SK-N-SH (cell line): Measurements from ENCODE around the gene SSR1. TPM values are rescaled to one million over a fixed set of nuclear protein-coding genes. Genes with fewer than 3 reads are reported as not detected.

Experiments
- CTCF ChIA-PET: fragments of 300-600, 350-600 bp; formaldehyde crosslinking; extraction: SDS; loops from one replicate; lab custom pipeline; 2021; lab: Yijun Ruan, JAX
- POLR2A ChIA-PET: fragments of 350-600 bp; sonication (Branson Sonifier 250); formaldehyde crosslinking; extraction: SDS; loops from one replicate; lab custom pipeline; 2020; ENCODE audit warnings: antibody characterized with exemption, inconsistent platforms; lab: Yijun Ruan, JAX
- DNase-seq: peaks from one replicate; pipeline ENCODE4 v3.0.0; 2012
- H2AFZ ChIP-seq: fragments of 200-600 bp; sonication (generic); 2 replicates; pipeline ENCODE4 v1.8.1; 2016; ENCODE audit warnings: antibody characterized with exemption, mild to moderate bottlenecking, low read depth
- H3F3A ChIP-seq: fragments of 200-600 bp; sonication (generic); replicated peaks from 2 replicates; pipeline ENCODE3; 2016; ENCODE audit warnings: antibody characterized with exemption, mild to moderate bottlenecking; ENCODE audit not compliant: insufficient read depth
- H3K27ac ChIP-seq, 2 experiments: fragments of 200-500 bp in 1 of 2; fragments of 200-600 bp in 1 of 2; sonication (Bioruptor generic) in 1 of 2; sonication (generic), shearing (Covaris generic) in 1 of 2; 2 replicates each; pipeline versions ENCODE4 v1.5.1 to v1.6.1; 2014 to 2016; ENCODE audit warnings: low read depth in 2 of 2, inconsistent platforms in 1 of 2, low read length in 1 of 2, mild to moderate bottlenecking in 1 of 2, mixed read lengths in 1 of 2
- H3K27me3 ChIP-seq: fragments of 200-600 bp; sonication (generic), shearing (Covaris generic); 2 replicates; pipeline ENCODE4 v1.6.1; 2016; ENCODE audit warnings: mixed run types; ENCODE audit not compliant: insufficient read depth
- H3K36me3 ChIP-seq, 2 experiments: fragments of 200-500 bp in 1 of 2; fragments of 200-600 bp in 1 of 2; sonication (Bioruptor generic) in 1 of 2; sonication (generic) in 1 of 2; replicated peaks in 1 of 2; 2 replicates each; pipeline versions ENCODE3 to v1.5.1; 2014 to 2016; ENCODE audit warnings: low read length in 1 of 2, mild to moderate bottlenecking in 1 of 2; ENCODE audit not compliant: insufficient read depth in 2 of 2, control insufficient read depth in 1 of 2
- H3K4me1 ChIP-seq, 2 experiments: fragments of 200-500 bp in 1 of 2; fragments of 200-600 bp in 1 of 2; sonication (Bioruptor generic) in 1 of 2; sonication (generic), shearing (Covaris generic) in 1 of 2; 2 replicates each; pipeline versions ENCODE4 v1.5.1 to v1.6.1; 2014 to 2016; ENCODE audit warnings: low read depth in 1 of 2, low read length in 1 of 2, mixed run types in 1 of 2; ENCODE audit not compliant: insufficient read depth in 2 of 2, control insufficient read depth in 1 of 2
- H3K4me2 ChIP-seq: fragments of 200-600 bp; sonication (generic), shearing (Covaris generic); 2 replicates; pipeline ENCODE4 v1.6.1; 2017; ENCODE audit warnings: mixed run types
- H3K4me3 ChIP-seq, 2 experiments: fragments of 200-500 bp in 1 of 2; fragments of 200-600 bp in 1 of 2; sonication (Bioruptor generic) in 1 of 2; sonication (generic), shearing (Covaris generic) in 1 of 2; 2 replicates each; pipeline versions ENCODE4 v1.5.1 to v1.8.1; 2014 to 2016; ENCODE audit warnings: low read depth in 2 of 2, inconsistent platforms in 1 of 2, low read length in 1 of 2, mild to moderate bottlenecking in 1 of 2, mixed read lengths in 1 of 2, moderate library complexity in 1 of 2
- H3K79me2 ChIP-seq: fragments of 200-600 bp; sonication (generic); 2 replicates; pipeline ENCODE4 v1.8.1; 2017; ENCODE audit warnings: mild to moderate bottlenecking; ENCODE audit not compliant: insufficient read depth
- H3K9ac ChIP-seq: fragments of 200-600 bp; sonication (generic); 2 replicates; pipeline ENCODE4 v1.6.1; 2017; ENCODE audit warnings: mixed run types
- H3K9me2 ChIP-seq: fragments of 200-600 bp; sonication (generic); 2 replicates; pipeline ENCODE4 v1.6.1; 2017; ENCODE audit warnings: mixed run types
- H3K9me3 ChIP-seq: fragments of 200-600 bp; sonication (generic); 2 replicates; pipeline ENCODE4 v1.6.1; 2017; ENCODE audit warnings: mixed run types, mild to moderate bottlenecking, moderate library complexity
- H4K20me1 ChIP-seq: fragments of 200-600 bp; sonication (generic); 2 replicates; pipeline ENCODE4 v1.6.1; 2017; ENCODE audit warnings: mild to moderate bottlenecking, mixed run types; ENCODE audit not compliant: insufficient read depth
- CHD2 ChIP-seq: fragments of 150-350 bp; IDR thresholded peaks from 2 replicates; pipeline ENCODE4 v1.6.1; 2018; ENCODE audit warnings: low read length; ENCODE audit not compliant: partially characterized antibody
- CTCF ChIP-seq: fragments of 200-600 bp; sonication (generic); IDR thresholded peaks from 2 replicates; pipeline ENCODE4 v1.6.1; 2017; ENCODE audit warnings: antibody characterized with exemption, mild to moderate bottlenecking, moderate library complexity
- FOXJ3 ChIP-seq: sonication (generic); formaldehyde crosslinking; IDR thresholded peaks from 2 replicates; pipeline ENCODE4 v1.5.1; 2020; ENCODE audit warnings: mild to moderate bottlenecking, missing genetic modification reagents
- FOXM1 ChIP-seq: IDR thresholded peaks from 2 replicates; pipeline ENCODE4 v1.4.0; 2012; ENCODE audit warnings: low read depth, mild to moderate bottlenecking
- GATA2 ChIP-seq: sonication (generic); formaldehyde crosslinking; IDR thresholded peaks from 2 replicates; pipeline ENCODE4 v1.5.0; 2020; ENCODE audit warnings: mild to moderate bottlenecking, missing genetic modification reagents
- IRF3 ChIP-seq: fragments of 150-350 bp; IDR thresholded peaks from 2 replicates; pipeline ENCODE4 v1.6.1; 2016; ENCODE audit warnings: mild to moderate bottlenecking, low read depth, low read length
- MEF2A ChIP-seq: IDR thresholded peaks from 2 replicates; pipeline ENCODE4 v1.4.0; 2012; ENCODE audit warnings: low read depth, borderline replicate concordance
- NFIC ChIP-seq: IDR thresholded peaks from 2 replicates; pipeline ENCODE4 v1.4.0; 2012; ENCODE audit warnings: borderline replicate concordance
- POLR2AphosphoS5 ChIP-seq: IDR thresholded peaks from 2 replicates; pipeline ENCODE4 v1.6.1; 2012; ENCODE audit warnings: low read depth, low read length
- RAD21 ChIP-seq: IDR thresholded peaks from 2 replicates; pipeline ENCODE4 v1.6.1; 2012; ENCODE audit warnings: mild to moderate bottlenecking, low read length
- RCOR1 ChIP-seq: fragments of 150-350 bp; IDR thresholded peaks from 2 replicates; pipeline ENCODE4 v1.6.1; 2017; ENCODE audit warnings: antibody characterized with exemption, low read length
- RFX5 ChIP-seq: IDR thresholded peaks from 2 replicates; pipeline ENCODE4 v1.6.1; 2012; ENCODE audit warnings: mild to moderate bottlenecking, improper control_type of control experiment, low read length
- RXRA ChIP-seq: IDR thresholded peaks from 2 replicates; pipeline ENCODE4 v1.4.0; 2012; ENCODE audit warnings: low read depth, mild to moderate bottlenecking, borderline replicate concordance
- SIN3A ChIP-seq: IDR thresholded peaks from 2 replicates; pipeline ENCODE4 v1.6.1; 2012; ENCODE audit warnings: low read depth, mild to moderate bottlenecking, low read length, moderate library complexity, borderline replicate concordance
- SMC3 ChIP-seq: IDR thresholded peaks from 2 replicates; pipeline ENCODE4 v1.6.1; 2012; ENCODE audit warnings: low read depth, low read length, improper control_type of control experiment
- TAF1 ChIP-seq: IDR thresholded peaks from 2 replicates; pipeline ENCODE4 v1.6.1; 2012; ENCODE audit warnings: low read depth, mild to moderate bottlenecking, low read length, moderate library complexity, borderline replicate concordance
- USF1 ChIP-seq: IDR thresholded peaks from 2 replicates; pipeline ENCODE4 v1.4.0; 2012; ENCODE audit warnings: low read depth, borderline replicate concordance
- YY1 ChIP-seq: IDR thresholded peaks from 2 replicates; pipeline ENCODE4 v1.4.0; 2012; ENCODE audit warnings: low read depth, mild to moderate bottlenecking
- WGBS: methylation state at CpG from one replicate; pipeline ENCODE4 v1.1.6; 2017; ENCODE audit warnings: low lambda C conversion rate; 5-methylcytosine and 5-hydroxymethylcytosine counted together
- polyA plus RNA-seq, 3 experiments: library from polyadenylated mRNA; depleted of rRNA; stranded (reverse); fragments of >200 nt; gene quantifications; 2 replicates each; pipeline ENCODE4 v1.2.3, GENCODE V29; 2012
- TF ChIP-seq, protein P1 (sequence below): IDR thresholded peaks from 2 replicates; pipeline ENCODE4 v1.6.1; 2012; ENCODE audit warnings: mild to moderate bottlenecking, low read depth, low read length, moderate library complexity
- TF ChIP-seq, protein P2 (sequence below): IDR thresholded peaks from 2 replicates; pipeline ENCODE4 v1.4.0; 2012; ENCODE audit warnings: low read depth, borderline replicate concordance

Gene SSR1
- polyA plus RNA-seq, 1 of the 3 experiments (the other 2 are of a cell fraction): 50.7 TPM

GRCh38 chr6:7331452-7331851 is 18.5 kb upstream of the SSR1 start:
- no peaks in the 10 kb centered on the region for H3K4me1 ChIP-seq
- H3K9ac ChIP-seq: no peak overlapping the region
- H4K20me1 ChIP-seq: no peaks in the 10 kb centered on the region
- CTCF ChIA-PET: interaction anchor here (0.8 to 1.0 kb wide), 2 partner anchors 14 to 56 kb away, joined by 3 to 6 read pairs; no protein-coding TSS in a partner anchor
- no peak overlapping the region for H3K4me3 ChIP-seq
- no peaks in the 10 kb centered on the region for H3K9me3 ChIP-seq
- H3K36me3 ChIP-seq: no peaks in the 10 kb centered on the region
- H3K9me2 ChIP-seq: no peaks in the 10 kb centered on the region
- no peak for DNase-seq
- no peak overlapping the region for H3K4me2 ChIP-seq
- no peak overlapping the region for H3K27ac ChIP-seq
- TF ChIP-seq NFIC (no peak), MEF2A (no peak), RAD21 (no peak), SIN3A (no peak), USF1 (no peak), FOXJ3 (CRISPR knock-in tag) (no peak), SMC3 (no peak)
- TF ChIP-seq, all 33 proteins: peak for 0
- Histone ChIP-seq H2AFZ (no peak overlapping the region), H3K79me2 (no peaks in the 10 kb centered on the region), H3F3A (no peaks in the 10 kb centered on the region), H3K27me3 (no peaks in the 10 kb centered on the region)
- WGBS: 77% methylated on average over 7 of the region's 7 CpGs
- POLR2A ChIA-PET: no interaction called here

DNA sequence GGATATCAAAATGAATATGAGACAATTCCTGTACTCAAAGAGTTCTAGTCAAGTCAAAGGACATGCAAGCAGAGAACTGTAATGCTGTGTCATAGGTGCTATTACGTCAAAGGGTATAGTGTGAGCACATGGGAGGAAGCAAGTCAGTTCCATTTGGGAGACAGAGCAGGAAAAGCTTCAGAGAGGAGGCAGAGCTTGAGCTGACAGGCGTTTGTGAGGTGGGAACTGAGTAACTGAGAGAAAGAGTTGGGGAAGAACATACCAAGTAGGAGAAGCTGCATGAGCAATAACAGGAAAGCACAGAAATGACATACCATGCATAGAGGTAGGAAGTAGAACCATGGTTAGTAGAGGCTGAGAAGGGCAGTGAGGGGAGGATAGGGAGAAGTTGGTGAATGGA is 15.2 kb upstream of the SSR1 start:
- Histone ChIP-seq H3K9me3 (no peaks in the 10 kb centered on the region), H3F3A (no peaks in the 10 kb centered on the region), H3K9me2 (no peaks in the 10 kb centered on the region), H4K20me1 (no peaks in the 10 kb centered on the region), H3K4me2 (no peak overlapping the region), H3K4me1 (no peaks in the 10 kb centered on the region), H3K36me3 (no peaks in the 10 kb centered on the region), H3K9ac (no peak overlapping the region), H3K4me3 (no peak overlapping the region), H3K27ac (no peak overlapping the region), H3K79me2 (no peaks in the 10 kb centered on the region), H2AFZ (no peak overlapping the region), H3K27me3 (no peaks in the 10 kb centered on the region)
- 26% methylated on average over 2 of the region's 2 CpGs for WGBS
- CTCF ChIA-PET: interaction anchor here (0.6 kb wide), 1 partner anchor 53 kb away, joined by 3 read pairs; no protein-coding TSS in a partner anchor
- POLR2A ChIA-PET: no interaction called here
- DNase-seq: no peak
- TF ChIP-seq TAF1: no peak
- no peak for TF ChIP-seq FOXM1
- TF ChIP-seq, protein P1, sequence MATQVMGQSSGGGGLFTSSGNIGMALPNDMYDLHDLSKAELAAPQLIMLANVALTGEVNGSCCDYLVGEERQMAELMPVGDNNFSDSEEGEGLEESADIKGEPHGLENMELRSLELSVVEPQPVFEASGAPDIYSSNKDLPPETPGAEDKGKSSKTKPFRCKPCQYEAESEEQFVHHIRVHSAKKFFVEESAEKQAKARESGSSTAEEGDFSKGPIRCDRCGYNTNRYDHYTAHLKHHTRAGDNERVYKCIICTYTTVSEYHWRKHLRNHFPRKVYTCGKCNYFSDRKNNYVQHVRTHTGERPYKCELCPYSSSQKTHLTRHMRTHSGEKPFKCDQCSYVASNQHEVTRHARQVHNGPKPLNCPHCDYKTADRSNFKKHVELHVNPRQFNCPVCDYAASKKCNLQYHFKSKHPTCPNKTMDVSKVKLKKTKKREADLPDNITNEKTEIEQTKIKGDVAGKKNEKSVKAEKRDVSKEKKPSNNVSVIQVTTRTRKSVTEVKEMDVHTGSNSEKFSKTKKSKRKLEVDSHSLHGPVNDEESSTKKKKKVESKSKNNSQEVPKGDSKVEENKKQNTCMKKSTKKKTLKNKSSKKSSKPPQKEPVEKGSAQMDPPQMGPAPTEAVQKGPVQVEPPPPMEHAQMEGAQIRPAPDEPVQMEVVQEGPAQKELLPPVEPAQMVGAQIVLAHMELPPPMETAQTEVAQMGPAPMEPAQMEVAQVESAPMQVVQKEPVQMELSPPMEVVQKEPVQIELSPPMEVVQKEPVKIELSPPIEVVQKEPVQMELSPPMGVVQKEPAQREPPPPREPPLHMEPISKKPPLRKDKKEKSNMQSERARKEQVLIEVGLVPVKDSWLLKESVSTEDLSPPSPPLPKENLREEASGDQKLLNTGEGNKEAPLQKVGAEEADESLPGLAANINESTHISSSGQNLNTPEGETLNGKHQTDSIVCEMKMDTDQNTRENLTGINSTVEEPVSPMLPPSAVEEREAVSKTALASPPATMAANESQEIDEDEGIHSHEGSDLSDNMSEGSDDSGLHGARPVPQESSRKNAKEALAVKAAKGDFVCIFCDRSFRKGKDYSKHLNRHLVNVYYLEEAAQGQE: no peak
- TF ChIP-seq GATA2: no peak
- TF ChIP-seq POLR2AphosphoS5: no peak
- TF ChIP-seq RAD21: no peak
- no peak for TF ChIP-seq CHD2
- TF ChIP-seq RCOR1: no peak
- no peak for TF ChIP-seq IRF3
- no peak for TF ChIP-seq RXRA
- TF ChIP-seq, protein P2, sequence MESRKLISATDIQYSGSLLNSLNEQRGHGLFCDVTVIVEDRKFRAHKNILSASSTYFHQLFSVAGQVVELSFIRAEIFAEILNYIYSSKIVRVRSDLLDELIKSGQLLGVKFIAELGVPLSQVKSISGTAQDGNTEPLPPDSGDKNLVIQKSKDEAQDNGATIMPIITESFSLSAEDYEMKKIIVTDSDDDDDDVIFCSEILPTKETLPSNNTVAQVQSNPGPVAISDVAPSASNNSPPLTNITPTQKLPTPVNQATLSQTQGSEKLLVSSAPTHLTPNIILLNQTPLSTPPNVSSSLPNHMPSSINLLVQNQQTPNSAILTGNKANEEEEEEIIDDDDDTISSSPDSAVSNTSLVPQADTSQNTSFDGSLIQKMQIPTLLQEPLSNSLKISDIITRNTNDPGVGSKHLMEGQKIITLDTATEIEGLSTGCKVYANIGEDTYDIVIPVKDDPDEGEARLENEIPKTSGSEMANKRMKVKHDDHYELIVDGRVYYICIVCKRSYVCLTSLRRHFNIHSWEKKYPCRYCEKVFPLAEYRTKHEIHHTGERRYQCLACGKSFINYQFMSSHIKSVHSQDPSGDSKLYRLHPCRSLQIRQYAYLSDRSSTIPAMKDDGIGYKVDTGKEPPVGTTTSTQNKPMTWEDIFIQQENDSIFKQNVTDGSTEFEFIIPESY: no peak
- TF ChIP-seq RFX5: no peak
- no peak for TF ChIP-seq YY1
- TF ChIP-seq CTCF: no peak
